ENCODE results near the gene ARHGAP26. TPM values are rescaled to one million over a fixed set of nuclear protein-coding genes. Genes with fewer than 3 reads are reported as not detected.

ARHGAP26 gene
- total and polyA plus RNA-seq, 2 of the 4 experiments (the other 2 are of a cell fraction) = 0.54 to 0.56 TPM

GRCh38 chr5:142845954-142846398 lies 75.8 kb downstream of the ARHGAP26 start:
- ATAC-seq (ENCODE audit: low read depth) = no peak
- WGBS, 2 experiments (ENCODE audit: extremely low coverage in 2 of 2, insufficient read length in 1 of 2) = 89% methylated on average over 5 of the region's 9 CpGs; no CpG with 5 or more reads in 1 of the 2 experiments

More at GRCh38 chr5:142845954-142846398, 75.8 kb downstream of the ARHGAP26 start:
- DNase-seq = no peak
- no peak overlapping the region for H2BK5ac ChIP-seq (ENCODE audit: low read depth, low read length, poor library complexity, severe bottlenecking)
- no peak overlapping the region for H2AFZ ChIP-seq (replicated peaks; ENCODE audit: low read length, poor library complexity)
- TF ChIP-seq FOS (IDR thresholded peaks at IDR 0.05; ENCODE audit: low read depth, low read length) (no peak), MAFK (IDR thresholded peaks at IDR 0.05; ENCODE audit: low read depth, low read length) (no peak), CEBPB (IDR thresholded peaks at IDR 0.05; ENCODE audit: low read depth, low read length) (no peak), MAZ (IDR thresholded peaks at IDR 0.05; ENCODE audit: borderline replicate concordance, low read depth, low read length) (no peak), RCOR1 (IDR thresholded peaks at IDR 0.05; ENCODE audit: insufficient replicate concordance, low read length) (no peak), NFE2L2 (IDR thresholded peaks at IDR 0.05; ENCODE audit: low read depth, low read length) (no peak), BHLHE40 (IDR thresholded peaks at IDR 0.05; ENCODE audit: low read depth, low read length) (no peak), MXI1 (IDR thresholded peaks at IDR 0.05; ENCODE audit: borderline replicate concordance, low read depth, low read length) (no peak), SMC3 (IDR thresholded peaks at IDR 0.05; ENCODE audit: low read depth, low read length) (no peak), ELK1 (IDR thresholded peaks at IDR 0.05; ENCODE audit: borderline replicate concordance, low read depth, low read length) (no peak), USF2 (IDR thresholded peaks at IDR 0.05; ENCODE audit: low read depth, low read length) (no peak), CTCF (conservative IDR thresholded peaks at IDR 0.05; ENCODE audit: low read depth, low read length) (no peak), RAD21 (IDR thresholded peaks at IDR 0.05; ENCODE audit: low read length) (no peak), CHD1 (IDR thresholded peaks at IDR 0.05; ENCODE audit: low read depth, low read length) (no peak), RFX5 (IDR thresholded peaks at IDR 0.05; ENCODE audit: low read depth, low read length) (no peak), POLR2A (IDR thresholded peaks at IDR 0.05; ENCODE audit: low read depth, low read length) (no peak)
- BruUV-seq (replicated peaks) = no TSS peak
- ChIA-PET CTCF (no interaction called here), POLR2A (ENCODE audit: unreplicated experiment) (no interaction called here)
- H3K4me3 ChIP-seq (ENCODE audit: insufficient read depth, low read depth, low read length) = no peak overlapping the region
- no peak overlapping the region for H2BK15ac ChIP-seq (ENCODE audit: low read depth, low read length)
- dilution Hi-C loops (cut with HindIII; ENCODE audit: low sequenced_read_pairs, unreplicated experiment) (no loop called here), in situ Hi-C loops (cut with MboI; ENCODE audit: low sequenced_read_pairs) (no loop called here), intact Hi-C loops (cut with micrococcal nuclease) (no loop called here)
- H4K5ac ChIP-seq (ENCODE audit: low read depth, low read length) = no peak overlapping the region
- H4K8ac ChIP-seq (ENCODE audit: low read depth in 2 of 2, low read length in 2 of 2) = no peak overlapping the region
- no peaks in the 10 kb centered on the region for H4K20me1 ChIP-seq (ENCODE audit: insufficient read depth, low read length)
- no peak overlapping the region for H2BK20ac ChIP-seq (ENCODE audit: low read depth, low read length)
- no peak overlapping the region for H2AK5ac ChIP-seq (ENCODE audit: low read depth, low read length)
- H3K18ac ChIP-seq (ENCODE audit: low read depth, low read length) = no peak overlapping the region
- H3K27ac ChIP-seq (ENCODE audit: insufficient read depth, low read length) = no peak overlapping the region
- no peak overlapping the region for H3K23ac ChIP-seq (ENCODE audit: low read depth, low read length)
- no peaks in the 10 kb centered on the region for H3K9me1 ChIP-seq (ENCODE audit: insufficient read depth, low read length)
- no peak overlapping the region for H3K4me2 ChIP-seq (ENCODE audit: low read depth, low read length)
- no peak overlapping the region for H3K4ac ChIP-seq (ENCODE audit: low read depth, low read length)
- H3K56ac ChIP-seq (ENCODE audit: extremely low read depth, insufficient read depth, low read length) = no peak overlapping the region
- peaks cover 15% of the 10 kb centered on the region for H3K27me3 ChIP-seq (ENCODE audit: control insufficient read depth, insufficient read depth, low read length)
- no peaks in the 10 kb centered on the region for H3K36me3 ChIP-seq (ENCODE audit: control insufficient read depth, insufficient read depth, low read length)
- no peak overlapping the region for H2BK120ac ChIP-seq (ENCODE audit: low read depth, low read length)
- H4K91ac ChIP-seq (ENCODE audit: insufficient read depth, low read depth, low read length) = no peak overlapping the region
- no peak overlapping the region for H2AK9ac ChIP-seq (replicated peaks; ENCODE audit: low read depth, low read length, poor library complexity)
- H3K79me1 ChIP-seq (ENCODE audit: low read depth in 1 of 2, low read length in 2 of 2) = no peaks in the 10 kb centered on the region
- peaks cover 4% of the 10 kb centered on the region; the same call in 1 of the 2 replicates for H3K4me1 ChIP-seq (ENCODE audit: control insufficient read depth, insufficient read depth, low read length)
- H3K9me3 ChIP-seq (ENCODE audit: control insufficient read depth, insufficient read depth, low read length) = no peaks in the 10 kb centered on the region
- no peak overlapping the region for H3K9ac ChIP-seq (ENCODE audit: low read depth, low read length)
- no peak overlapping the region for H3K14ac ChIP-seq (replicated peaks; ENCODE audit: low read depth, low read length)
